Measurements from ENCODE around the gene AGTR1.
A peak's percentile ranks its signal among the peaks of the same experiment; 100 is the strongest.
"Not testable (repeated sequence)": the region's sequence is repeated elsewhere in the genome, so short reads cannot be mapped to it uniquely, and the experiment has no call there.

AGTR1 gene

GRCh38 chr3:148758303-148758884 lies 60.7 kb downstream of the AGTR1 start:
- DNase-seq (ENCODE audit: low read depth), result peak; percentile 81

GRCh38 chr3:148759430-148759829 lies 61.7 kb downstream of the AGTR1 start:
- no peak for DNase-seq (ENCODE audit: low read depth)

GRCh38 chr3:148763156-148763680 lies 65.5 kb downstream of the AGTR1 start:
- no peak for DNase-seq (ENCODE audit: low read depth)

- DNase-seq (ENCODE audit: low read depth), result no peak
Measured at GRCh38 chr3:148763986-148764935, 66.6 kb downstream of the AGTR1 start.

GRCh38 chr3:148772361-148772760 lies 74.7 kb downstream of the AGTR1 start:
- no peak for DNase-seq (ENCODE audit: low read depth)

GRCh38 chr3:148772835-148773234 lies 75.1 kb downstream of the AGTR1 start:
- DNase-seq (ENCODE audit: low read depth), result no peak

- DNase-seq (ENCODE audit: low read depth), result no peak
Measured at GRCh38 chr3:148773805-148774204, 76.1 kb downstream of the AGTR1 start.

GRCh38 chr3:148778926-148779325 lies 81.2 kb downstream of the AGTR1 start:
- no peak for DNase-seq (ENCODE audit: low read depth)

- DNase-seq (ENCODE audit: low read depth), result not testable (repeated sequence)
Measured at GRCh38 chr3:148785026-148785425, 87.3 kb downstream of the AGTR1 start.

GRCh38 chr3:148786159-148786558 lies 88.5 kb downstream of the AGTR1 start:
- DNase-seq (ENCODE audit: low read depth), result not testable (repeated sequence)

GRCh38 chr3:148789146-148789545 lies 91.4 kb downstream of the AGTR1 start:
- DNase-seq (ENCODE audit: low read depth), result peak; percentile 78

- DNase-seq (ENCODE audit: low read depth), result no peak
Measured at GRCh38 chr3:148789906-148790305, 92.2 kb downstream of the AGTR1 start.

- DNase-seq (ENCODE audit: low read depth), result no peak
Measured at GRCh38 chr3:148790370-148790769, 92.7 kb downstream of the AGTR1 start.

- DNase-seq (ENCODE audit: low read depth), result peak; percentile 63
Measured at GRCh38 chr3:148790851-148791735, 93.4 kb downstream of the AGTR1 start.

GRCh38 chr3:148791920-148792319 lies 94.2 kb downstream of the AGTR1 start:
- no peak for DNase-seq (ENCODE audit: low read depth)

GRCh38 chr3:148792516-148792915 lies 94.8 kb downstream of the AGTR1 start:
- DNase-seq (ENCODE audit: low read depth), result no peak
